GM23338 (cell line): ENCODE results near the gene ASB1. TPM values are rescaled to one million over a fixed set of nuclear protein-coding genes. Genes with fewer than 3 reads are reported as not detected.

Experiments used
- ATAC-seq: fragments of 200-7000 bp; cut with Tn5 transposase; 3 replicates; pipeline ENCODE4 v1.9.1; 2020
- DNase-seq: peaks from one replicate; pipeline ENCODE4 v3.0.0-alpha.2; 2015; ENCODE audit warnings: low spot score
- H2AFZ ChIP-seq: fragments of 200-600 bp; sonication (generic); 2 replicates; pipeline ENCODE4 v1.8.0; 2016; ENCODE audit warnings: antibody characterized with exemption, mild to moderate bottlenecking, moderate library complexity
- H3F3A ChIP-seq: fragments of 200-600 bp; sonication (generic); replicated peaks from 2 replicates; pipeline ENCODE4 v1.8.0; 2017; ENCODE audit warnings: antibody characterized with exemption, mixed run types, low read depth
- H3K27ac ChIP-seq: fragments of 200-600 bp; sonication (generic); 2 replicates; pipeline ENCODE4 v1.6.1; 2016; ENCODE audit warnings: low read depth
- H3K27me3 ChIP-seq: fragments of 200-600 bp; sonication (generic); 2 replicates; pipeline ENCODE4 v1.8.0; 2016; ENCODE audit warnings: mild to moderate bottlenecking, mixed run types, moderate library complexity; ENCODE audit not compliant: insufficient read depth
- H3K36me3 ChIP-seq: fragments of 200-600 bp; sonication (generic); 2 replicates; pipeline ENCODE4 v1.8.0; 2016; ENCODE audit warnings: mild to moderate bottlenecking; ENCODE audit not compliant: insufficient read depth
- H3K4me1 ChIP-seq: fragments of 200-600 bp; sonication (generic); 2 replicates; pipeline ENCODE4 v1.8.0; 2016; ENCODE audit warnings: mild to moderate bottlenecking, moderate library complexity; ENCODE audit not compliant: insufficient read depth
- H3K4me2 ChIP-seq: fragments of 200-600 bp; sonication (generic); 2 replicates; pipeline ENCODE4 v1.7.1; 2017; ENCODE audit warnings: mixed run types
- H3K4me3 ChIP-seq: fragments of 200-600 bp; sonication (generic); 2 replicates; pipeline ENCODE4 v1.6.1; 2016; ENCODE audit warnings: mixed run types
- H3K79me2 ChIP-seq: fragments of 200-600 bp; sonication (generic); replicated peaks from 2 replicates; pipeline ENCODE4 v1.8.0; 2017; ENCODE audit warnings: mild to moderate bottlenecking; ENCODE audit not compliant: insufficient read depth
- H3K9me2 ChIP-seq: fragments of 200-600 bp; sonication (generic); 2 replicates; pipeline ENCODE4 v1.8.0; 2017; ENCODE audit not compliant: insufficient read depth
- H4K20me1 ChIP-seq: fragments of 200-600 bp; sonication (generic); replicated peaks from 2 replicates; pipeline ENCODE4 v1.8.0; 2017; ENCODE audit warnings: mild to moderate bottlenecking; ENCODE audit not compliant: insufficient read depth
- H3K27ac Mint-ChIP-seq: 2 replicates; pipeline ENCODE4 v1.8.0; 2020; ENCODE audit warnings: inconsistent platforms, mild to moderate bottlenecking, moderate library complexity, mixed read lengths
- H3K27me3 Mint-ChIP-seq: 3 replicates; pipeline ENCODE4 v1.8.0; 2022; ENCODE audit warnings: low read depth, mild to moderate bottlenecking, moderate library complexity, mixed read lengths, inconsistent platforms; ENCODE audit not compliant: insufficient read depth, poor library complexity
- H3K36me3 Mint-ChIP-seq: 3 replicates; pipeline ENCODE4 v1.8.0; 2021; ENCODE audit warnings: low read depth, mild to moderate bottlenecking, inconsistent platforms, moderate library complexity, mixed read lengths
- H3K4me1 Mint-ChIP-seq: 3 replicates; pipeline ENCODE4 v1.8.0; 2020; ENCODE audit warnings: mild to moderate bottlenecking, inconsistent platforms, mixed read lengths
- H3K4me3 Mint-ChIP-seq: 3 replicates; pipeline ENCODE4 v1.8.0; 2021; ENCODE audit warnings: moderate library complexity, mild to moderate bottlenecking, inconsistent platforms, mixed read lengths
- H3K9me3 Mint-ChIP-seq: 3 replicates; pipeline ENCODE4 v1.8.0; 2020; ENCODE audit warnings: moderate library complexity, mild to moderate bottlenecking, inconsistent platforms, mixed read lengths
- CREB1 ChIP-seq: fragments of 250-450 bp; sonication (Bioruptor Pico); IDR thresholded peaks from 2 replicates; pipeline ENCODE4 v1.5.0; 2020; ENCODE audit warnings: low read depth, mild to moderate bottlenecking, moderate library complexity
- EZH2phosphoT487 ChIP-seq: fragments of 200-600 bp; sonication (generic); IDR thresholded peaks from one replicate; pipeline ENCODE4 v1.8.1; 2018; ENCODE audit warnings: antibody characterized with exemption; ENCODE audit not compliant: unreplicated experiment
- NANOG ChIP-seq: IDR thresholded peaks from 2 replicates; pipeline ENCODE4 v1.6.1; 2016; ENCODE audit warnings: antibody characterized with exemption, borderline replicate concordance
- STAT1 ChIP-seq: IDR thresholded peaks from one replicate; pipeline ENCODE4 v1.6.1; 2016; ENCODE audit warnings: antibody characterized with exemption; ENCODE audit not compliant: unreplicated experiment
- ZNF114 ChIP-seq: fragments of 250-450 bp; sonication (Bioruptor Pico); IDR thresholded peaks from 2 replicates; pipeline ENCODE4 v1.5.0; 2020; ENCODE audit warnings: mild to moderate bottlenecking, moderate library complexity
- ZNF331 ChIP-seq: fragments of 250-450 bp; sonication (Bioruptor Pico); IDR thresholded peaks from 2 replicates; pipeline ENCODE4 v1.5.0; 2020; ENCODE audit warnings: low read depth, mild to moderate bottlenecking, moderate library complexity
- ZNF462 ChIP-seq: fragments of 250-450 bp; sonication (Bioruptor Pico); IDR thresholded peaks from 2 replicates; pipeline ENCODE4 v1.5.0; 2020; ENCODE audit warnings: mild to moderate bottlenecking, moderate library complexity
- polyA plus RNA-seq: library from polyadenylated mRNA; unstranded; fragments of >200 nt; fragmentation: Nextera tagmentation; extraction: Ambion mirVana; gene quantifications from 2 replicates; pipeline ENCODE4 v1.2.1, GENCODE V29; 2016
- total RNA-seq: library from RNA; depleted of rRNA; stranded (reverse); fragments of >200 nt; shearing (Covaris generic); gene quantifications from 2 replicates; pipeline ENCODE4 v1.2.3, GENCODE V29; 2014
- TF ChIP-seq, protein P1 (sequence below), 2 experiments: fragments of 200-600 bp in 1 of 2; sonication (generic) in 1 of 2; conservative IDR thresholded peaks; 2 replicates each; pipeline versions ENCODE4 v1.5.1 to v1.6.1; 2016 to 2017; ENCODE audit warnings: antibody characterized with exemption in 2 of 2, low read depth in 2 of 2, mild to moderate bottlenecking in 2 of 2, moderate library complexity in 1 of 2
- TF ChIP-seq, protein P2 (sequence below): IDR thresholded peaks from one replicate; pipeline ENCODE4 v1.6.1; 2018; ENCODE audit warnings: antibody characterized with exemption; ENCODE audit not compliant: unreplicated experiment

Gene ASB1
- total and polyA plus RNA-seq, 2 experiments from 2014 or later: 21.5 to 23.9 TPM

- TF ChIP-seq EZH2phosphoT487 (no peak), STAT1 (no peak), NANOG (no peak), CREB1 (no peak), ZNF331 (CRISPR knock-in tag) (no peak), ZNF114 (no peak), ZNF462 (no peak)
- TF ChIP-seq, protein P1, sequence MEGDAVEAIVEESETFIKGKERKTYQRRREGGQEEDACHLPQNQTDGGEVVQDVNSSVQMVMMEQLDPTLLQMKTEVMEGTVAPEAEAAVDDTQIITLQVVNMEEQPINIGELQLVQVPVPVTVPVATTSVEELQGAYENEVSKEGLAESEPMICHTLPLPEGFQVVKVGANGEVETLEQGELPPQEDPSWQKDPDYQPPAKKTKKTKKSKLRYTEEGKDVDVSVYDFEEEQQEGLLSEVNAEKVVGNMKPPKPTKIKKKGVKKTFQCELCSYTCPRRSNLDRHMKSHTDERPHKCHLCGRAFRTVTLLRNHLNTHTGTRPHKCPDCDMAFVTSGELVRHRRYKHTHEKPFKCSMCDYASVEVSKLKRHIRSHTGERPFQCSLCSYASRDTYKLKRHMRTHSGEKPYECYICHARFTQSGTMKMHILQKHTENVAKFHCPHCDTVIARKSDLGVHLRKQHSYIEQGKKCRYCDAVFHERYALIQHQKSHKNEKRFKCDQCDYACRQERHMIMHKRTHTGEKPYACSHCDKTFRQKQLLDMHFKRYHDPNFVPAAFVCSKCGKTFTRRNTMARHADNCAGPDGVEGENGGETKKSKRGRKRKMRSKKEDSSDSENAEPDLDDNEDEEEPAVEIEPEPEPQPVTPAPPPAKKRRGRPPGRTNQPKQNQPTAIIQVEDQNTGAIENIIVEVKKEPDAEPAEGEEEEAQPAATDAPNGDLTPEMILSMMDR (conservative IDR thresholded peaks at IDR 0.05; ENCODE audit: low read depth in 2 of 2): no peak
- TF ChIP-seq, protein P2, sequence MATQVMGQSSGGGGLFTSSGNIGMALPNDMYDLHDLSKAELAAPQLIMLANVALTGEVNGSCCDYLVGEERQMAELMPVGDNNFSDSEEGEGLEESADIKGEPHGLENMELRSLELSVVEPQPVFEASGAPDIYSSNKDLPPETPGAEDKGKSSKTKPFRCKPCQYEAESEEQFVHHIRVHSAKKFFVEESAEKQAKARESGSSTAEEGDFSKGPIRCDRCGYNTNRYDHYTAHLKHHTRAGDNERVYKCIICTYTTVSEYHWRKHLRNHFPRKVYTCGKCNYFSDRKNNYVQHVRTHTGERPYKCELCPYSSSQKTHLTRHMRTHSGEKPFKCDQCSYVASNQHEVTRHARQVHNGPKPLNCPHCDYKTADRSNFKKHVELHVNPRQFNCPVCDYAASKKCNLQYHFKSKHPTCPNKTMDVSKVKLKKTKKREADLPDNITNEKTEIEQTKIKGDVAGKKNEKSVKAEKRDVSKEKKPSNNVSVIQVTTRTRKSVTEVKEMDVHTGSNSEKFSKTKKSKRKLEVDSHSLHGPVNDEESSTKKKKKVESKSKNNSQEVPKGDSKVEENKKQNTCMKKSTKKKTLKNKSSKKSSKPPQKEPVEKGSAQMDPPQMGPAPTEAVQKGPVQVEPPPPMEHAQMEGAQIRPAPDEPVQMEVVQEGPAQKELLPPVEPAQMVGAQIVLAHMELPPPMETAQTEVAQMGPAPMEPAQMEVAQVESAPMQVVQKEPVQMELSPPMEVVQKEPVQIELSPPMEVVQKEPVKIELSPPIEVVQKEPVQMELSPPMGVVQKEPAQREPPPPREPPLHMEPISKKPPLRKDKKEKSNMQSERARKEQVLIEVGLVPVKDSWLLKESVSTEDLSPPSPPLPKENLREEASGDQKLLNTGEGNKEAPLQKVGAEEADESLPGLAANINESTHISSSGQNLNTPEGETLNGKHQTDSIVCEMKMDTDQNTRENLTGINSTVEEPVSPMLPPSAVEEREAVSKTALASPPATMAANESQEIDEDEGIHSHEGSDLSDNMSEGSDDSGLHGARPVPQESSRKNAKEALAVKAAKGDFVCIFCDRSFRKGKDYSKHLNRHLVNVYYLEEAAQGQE: no peak
- no peak overlapping the region for H3K4me2 ChIP-seq
- no peak overlapping the region for H3K4me3 Mint-ChIP-seq
- no peak overlapping the region for H2AFZ ChIP-seq
- no peaks in the 10 kb centered on the region for H3K79me2 ChIP-seq
- no peaks in the 10 kb centered on the region for H3K27me3 ChIP-seq
- no peak overlapping the region for H3K27ac Mint-ChIP-seq
- peaks cover 6% of the 10 kb centered on the region; the same call in 1 of the 3 replicates for H3K4me1 Mint-ChIP-seq
- no peaks in the 10 kb centered on the region for H3K4me1 ChIP-seq
- no peaks in the 10 kb centered on the region for H3K9me3 Mint-ChIP-seq
- no peak overlapping the region for H3K4me3 ChIP-seq
- H3K36me3 ChIP-seq: no peaks in the 10 kb centered on the region
- ATAC-seq: no peak
- peaks cover 5% of the 10 kb centered on the region for H3K27me3 Mint-ChIP-seq
- no peaks in the 10 kb centered on the region for H3K9me2 ChIP-seq
- DNase-seq: no peak
- no peaks in the 10 kb centered on the region for H3K36me3 Mint-ChIP-seq
- H4K20me1 ChIP-seq: no peaks in the 10 kb centered on the region
- H3F3A ChIP-seq: no peaks in the 10 kb centered on the region
- no peak overlapping the region for H3K27ac ChIP-seq
Observed at GRCh38 chr2:238494573-238494961, 67.8 kb downstream of the ASB1 start.
